Transverse colon (tissue), 3 donors: Measurements from ENCODE around the gene HS3ST2.

Experiments
- EP300 ChIP-seq: sonication (generic); formaldehyde crosslinking; IDR thresholded peaks from one replicate; pipeline ENCODE4 v1.6.1; 2017; ENCODE audit warnings: antibody characterized with exemption, low read depth
- POLR2AphosphoS5 ChIP-seq, 3 donors: sonication (generic); formaldehyde crosslinking; IDR thresholded peaks; one replicate each; pipeline ENCODE4 v1.6.1; 2016; ENCODE audit warnings: antibody characterized with exemption in 3 of 3

GRCh38 chr16:22887445-22887844 is 73.5 kb downstream of the HS3ST2 start:
- no peak for TF ChIP-seq EP300
- TF ChIP-seq POLR2AphosphoS5 (IDR thresholded peaks at IDR 0.05), result no peak
